ENCODE measurements around the gene CEACAM21. TPM values are rescaled to one million over a fixed set of nuclear protein-coding genes. Genes with fewer than 3 reads are reported as not detected.

The CEACAM21 gene
- polyA plus RNA-seq, 3 donors: 2.1 to 6.4 (median 4.1) TPM

- Mint-ChIP-seq H3K9me3 (peaks cover 0 to 1% (median 0%) of the 10 kb centered on the region in 7 donors), H3K4me1 (peaks cover 6% of the 10 kb centered on the region), H3K27me3 (ENCODE audit: low read depth in 3 of 3) (peaks cover 3 to 14% (median 5%) of the 10 kb centered on the region in 3 donors), H3K4me3 (no peak overlapping the region), H3K27ac (no peak overlapping the region), H3K36me3 (peaks cover 29 to 33% of the 10 kb centered on the region in 2 donors)
- H3K27me3 ChIP-seq (ENCODE audit: control insufficient read depth in 2 of 2, insufficient read depth in 2 of 2, low read length in 2 of 2): no peaks in the 10 kb centered on the region
- no peaks in the 10 kb centered on the region for H3K79me2 ChIP-seq (ENCODE audit: insufficient read depth, low read length)
- intact Hi-C loops (cut with micrococcal nuclease): no loop called here
- H4K20me1 ChIP-seq (ENCODE audit: insufficient read depth, low read length): no peaks in the 10 kb centered on the region
- no peak overlapping the region for H3K4me2 ChIP-seq (replicated peaks; ENCODE audit: extremely low read depth, low read length, poor library complexity, severe bottlenecking)
- H3K9ac ChIP-seq (ENCODE audit: insufficient read depth, low read length, poor library complexity, severe bottlenecking): no peak overlapping the region
- no peak for TF ChIP-seq CTCF (IDR thresholded peaks at IDR 0.05)
- peaks cover 0 to 4% of the 10 kb centered on the region in 2 donors for H3K4me1 ChIP-seq (ENCODE audit: control insufficient read depth in 1 of 2, insufficient read depth in 2 of 2, low read length in 2 of 2)
- H3K4me3 ChIP-seq (replicated peaks in 1 of 3; ENCODE audit: low read depth in 2 of 3, low read length in 3 of 3): no peak overlapping the region
- WGBS (ENCODE audit: insufficient coverage): 67% methylated on average over 5 of the region's 6 CpGs
- no peak overlapping the region for H2AFZ ChIP-seq (ENCODE audit: insufficient read depth, low read depth, low read length, poor library complexity, severe bottlenecking)
- H3K36me3 ChIP-seq (replicated peaks in 1 of 2; ENCODE audit: control insufficient read depth in 1 of 2, insufficient read depth in 2 of 2, low read length in 2 of 2): peaks cover 13 to 31% of the 10 kb centered on the region in 2 donors
- H3K27ac ChIP-seq (ENCODE audit: low read depth in 1 of 2, low read length in 2 of 2): no peak overlapping the region
- H3K9me3 ChIP-seq (replicated peaks in 1 of 2; ENCODE audit: control insufficient read depth in 1 of 2, insufficient read depth in 1 of 2, low read length in 2 of 2): no peaks in the 10 kb centered on the region
- DNase-seq: no peak
Observed at GRCh38 chr19:41588497-41589209, 12.7 kb downstream of the CEACAM21 start.

- no peaks in the 10 kb centered on the region for H4K20me1 ChIP-seq (ENCODE audit: insufficient read depth, low read length)
- H3K4me1 ChIP-seq (ENCODE audit: control insufficient read depth in 1 of 2, insufficient read depth in 2 of 2, low read length in 2 of 2): peaks cover under 1 to 4% of the 10 kb centered on the region in 2 donors
- no peak overlapping the region for H3K27ac Mint-ChIP-seq
- H3K27me3 ChIP-seq (ENCODE audit: control insufficient read depth in 2 of 2, insufficient read depth in 2 of 2, low read length in 2 of 2): no peaks in the 10 kb centered on the region
- H3K36me3 ChIP-seq (replicated peaks in 1 of 2; ENCODE audit: control insufficient read depth in 1 of 2, insufficient read depth in 2 of 2, low read length in 2 of 2): peaks cover 13 to 24% of the 10 kb centered on the region in 2 donors
- peaks cover 3 to 14% (median 5%) of the 10 kb centered on the region in 3 donors for H3K27me3 Mint-ChIP-seq (ENCODE audit: low read depth in 3 of 3)
- intact Hi-C loops (cut with micrococcal nuclease): no loop called here
- H3K36me3 Mint-ChIP-seq: peaks cover 24 to 26% of the 10 kb centered on the region in 2 donors
- H3K4me3 Mint-ChIP-seq: no peak overlapping the region
- WGBS (ENCODE audit: insufficient coverage): 100% methylated on average over 1 of the region's 2 CpGs
- H3K9me3 ChIP-seq (replicated peaks in 1 of 2; ENCODE audit: control insufficient read depth in 1 of 2, insufficient read depth in 1 of 2, low read length in 2 of 2): no peaks in the 10 kb centered on the region
- H3K9me3 Mint-ChIP-seq: peaks cover 0 to 1% (median 0%) of the 10 kb centered on the region in 7 donors
- H3K27ac ChIP-seq (ENCODE audit: low read depth in 1 of 2, low read length in 2 of 2): no peak overlapping the region
- no peak for DNase-seq
- TF ChIP-seq CTCF (IDR thresholded peaks at IDR 0.05): no peak
- H3K4me1 Mint-ChIP-seq: peaks cover 7% of the 10 kb centered on the region
- no peak overlapping the region for H3K4me3 ChIP-seq (replicated peaks in 1 of 3; ENCODE audit: low read depth in 2 of 3, low read length in 3 of 3)
- H3K4me2 ChIP-seq (replicated peaks; ENCODE audit: extremely low read depth, low read length, poor library complexity, severe bottlenecking): no peak overlapping the region
- H2AFZ ChIP-seq (ENCODE audit: insufficient read depth, low read depth, low read length, poor library complexity, severe bottlenecking): no peak overlapping the region
- no peak overlapping the region for H3K9ac ChIP-seq (ENCODE audit: insufficient read depth, low read length, poor library complexity, severe bottlenecking)
- H3K79me2 ChIP-seq (ENCODE audit: insufficient read depth, low read length): no peaks in the 10 kb centered on the region
Observed at GRCh38 chr19:41589371-41589770, 13.4 kb downstream of the CEACAM21 start.
